ENCODE data around the gene DMRT1.

DMRT1 gene

DNA sequence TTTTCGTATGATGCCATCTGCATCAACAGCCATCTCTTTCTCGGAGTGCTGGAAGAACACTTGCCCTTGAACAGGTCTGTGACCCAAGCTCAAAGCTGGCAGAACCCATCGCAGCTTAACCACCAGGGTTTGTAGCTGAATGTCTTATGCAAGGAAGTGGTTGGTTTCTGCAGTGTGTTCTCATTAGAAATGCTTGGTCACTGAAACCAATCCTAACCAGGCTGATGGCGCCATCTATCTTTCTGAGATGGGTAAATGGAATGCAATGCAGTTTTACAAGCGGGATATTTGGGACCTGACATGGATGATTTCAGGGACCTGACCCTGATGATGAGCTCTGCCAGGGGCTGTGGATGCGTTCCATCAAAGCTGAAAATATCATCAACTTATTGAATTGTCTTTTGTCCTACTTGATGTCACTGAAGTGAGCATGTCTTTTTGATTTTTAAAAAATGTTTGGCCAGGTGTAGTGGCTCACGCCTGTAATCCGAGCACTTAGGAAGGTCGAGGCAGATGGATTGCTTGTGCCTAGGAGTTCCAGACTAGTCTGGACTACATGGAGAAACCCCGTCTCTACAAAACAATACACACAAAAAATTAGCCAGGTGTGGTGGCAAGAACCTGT, 163.7 kb downstream of the DMRT1 start:
- DNase-seq = peak; percentile 17

DNA sequence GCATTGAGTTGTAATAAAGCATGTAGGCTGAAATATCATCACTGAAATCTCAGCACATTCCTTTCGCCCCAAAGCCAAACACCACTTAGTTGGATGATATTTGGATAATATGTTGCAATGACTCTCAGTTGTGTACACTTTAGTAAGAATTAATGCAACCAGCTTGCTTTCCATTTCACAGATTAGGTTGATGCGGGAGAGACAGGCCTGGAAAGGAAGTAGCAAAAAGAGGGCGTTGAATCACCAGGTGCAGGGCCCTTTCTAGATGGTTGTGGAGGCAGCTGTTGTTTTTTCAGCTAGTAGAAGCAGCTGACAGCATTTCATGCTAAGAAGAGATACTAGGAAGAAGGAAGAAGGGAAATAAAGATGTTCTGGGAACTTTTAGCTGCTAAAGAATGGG, 165.8 kb downstream of the DMRT1 start:
- no peak for DNase-seq

DNA sequence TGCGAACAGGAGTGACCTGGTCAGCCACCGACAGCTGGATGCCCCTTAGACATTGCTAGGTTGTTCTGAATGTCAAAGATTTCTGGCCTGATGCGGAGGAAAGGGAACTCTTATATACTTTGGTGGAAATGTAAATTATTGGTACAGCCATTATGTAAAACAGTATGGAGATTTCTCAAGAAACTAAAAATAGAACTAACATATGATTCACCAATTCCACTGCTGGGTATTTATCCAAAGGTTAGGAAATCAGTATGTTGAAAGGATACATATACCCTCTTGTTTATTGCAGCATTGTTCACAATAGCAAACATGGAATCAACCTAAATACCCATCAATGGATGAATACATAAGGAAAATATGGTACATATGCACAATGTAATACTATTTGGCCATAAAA, 166.7 kb downstream of the DMRT1 start:
- DNase-seq = no peak

DNA sequence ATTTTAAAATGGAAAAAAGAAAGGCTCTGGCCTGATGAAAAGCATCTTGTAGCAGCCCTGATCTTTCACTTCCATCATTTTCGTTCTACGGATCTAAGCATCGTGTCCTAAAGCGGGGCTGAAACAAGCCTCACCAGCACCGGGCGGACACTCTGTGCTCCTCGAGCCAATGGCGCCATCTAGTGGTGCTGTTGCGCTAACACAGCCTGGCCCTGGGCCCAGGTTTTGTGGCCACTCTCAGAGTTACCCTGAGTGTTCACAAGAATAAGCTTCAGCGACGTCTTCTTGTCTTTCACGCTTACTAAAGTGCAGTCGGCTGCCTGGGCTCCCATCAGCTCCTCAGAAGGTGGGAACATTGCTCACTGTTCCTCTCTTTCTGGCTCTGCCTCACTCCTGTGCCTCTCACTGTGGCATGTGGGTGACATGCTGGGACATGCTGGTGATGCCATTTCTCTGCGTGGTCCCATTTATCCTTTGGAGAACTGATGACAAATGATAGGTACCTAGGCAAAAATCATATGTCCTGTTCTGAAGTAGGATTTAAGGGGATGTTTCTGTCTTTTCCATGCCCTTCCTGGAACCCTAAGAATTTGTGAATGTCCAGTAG, 167.7 kb downstream of the DMRT1 start:
- peak; percentile 63 for DNase-seq

DNA sequence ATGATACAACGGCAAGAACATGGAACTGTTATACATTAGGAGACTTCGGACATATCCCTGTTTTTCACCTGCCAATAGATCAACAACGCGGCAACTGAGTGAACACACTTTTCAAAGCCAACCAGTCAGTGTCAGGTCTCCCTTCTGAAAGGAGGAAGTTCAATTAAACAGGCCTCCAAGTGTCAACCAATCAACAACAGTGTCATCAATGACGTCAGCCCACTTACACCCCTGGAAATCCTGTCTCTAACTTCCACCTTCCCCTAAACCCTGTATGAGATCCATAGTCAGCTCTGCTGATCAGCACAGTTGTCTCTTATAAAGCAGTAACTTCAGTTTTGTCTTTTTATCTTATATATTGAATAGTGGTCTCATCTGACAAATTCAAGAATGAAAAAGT, 171.5 kb downstream of the DMRT1 start:
- DNase-seq = no peak

DNA sequence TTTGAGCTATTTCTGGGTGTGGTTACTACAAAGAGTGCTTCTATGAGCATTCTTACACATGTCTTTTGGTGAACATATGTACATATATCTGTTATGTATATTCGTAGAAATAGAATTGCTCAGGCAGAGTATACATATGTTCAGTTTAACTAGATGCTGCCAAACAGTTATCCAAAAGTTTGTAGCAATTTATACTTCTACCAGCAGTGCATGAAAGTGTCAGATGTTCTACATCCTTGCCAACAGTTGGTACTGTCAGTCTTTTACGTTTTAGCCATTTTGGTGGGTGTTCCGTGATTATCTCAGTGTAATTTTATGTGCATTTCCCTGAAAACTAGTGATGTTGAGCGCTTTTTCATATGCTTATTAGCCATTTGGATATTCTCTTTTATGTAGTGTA, 172.7 kb downstream of the DMRT1 start:
- no peak for DNase-seq

DNA sequence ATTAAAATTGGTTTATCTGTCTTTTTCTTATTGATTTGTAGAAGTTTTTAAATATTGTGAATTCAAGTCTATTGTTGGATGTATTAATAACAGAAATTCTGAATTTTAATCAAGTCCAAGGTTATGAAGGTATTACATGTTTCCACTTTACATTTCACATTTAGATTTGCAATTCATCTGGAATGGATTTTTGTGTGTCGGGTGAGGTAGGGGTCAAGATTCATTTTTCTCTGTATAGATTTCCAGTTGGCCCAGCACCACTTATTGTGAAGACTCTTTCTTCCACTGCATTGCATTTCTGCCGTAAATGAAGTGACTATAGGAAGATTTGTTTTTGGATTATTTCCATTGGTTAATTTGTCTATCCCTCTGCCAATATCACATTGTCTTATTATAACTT, 173.1 kb downstream of the DMRT1 start:
- DNase-seq = no peak

DNA sequence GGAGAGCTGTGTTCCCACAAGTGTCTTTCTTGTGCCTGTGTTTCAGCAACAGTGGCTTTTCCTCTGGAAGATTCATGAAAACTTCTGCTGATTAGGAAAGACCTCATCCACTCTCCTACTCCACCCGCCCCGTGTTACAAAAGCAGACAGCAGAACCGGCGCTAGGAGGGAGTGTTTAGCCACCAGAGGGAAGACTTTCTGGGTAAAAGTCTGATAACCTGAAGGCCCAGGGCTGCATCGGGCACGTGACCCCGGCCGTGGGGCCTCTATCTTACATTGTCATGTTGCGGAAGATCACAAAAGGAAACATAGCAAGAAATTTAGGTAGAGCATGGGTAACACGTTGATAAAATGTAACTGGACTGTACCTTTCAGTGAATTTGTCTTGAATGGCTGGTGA, 176.6 kb downstream of the DMRT1 start:
- no peak for DNase-seq

Data from CD4-positive, alpha-beta T cell treated with Interleukin-4 for 4 hours (primary cell).